ENCODE data around the gene SDS. TPM values are rescaled to one million over a fixed set of nuclear protein-coding genes. Genes with fewer than 3 reads are reported as not detected.

Gene SDS
- total and polyA plus RNA-seq, 7 donors = 0.27 to 23.6 (median 3.9) TPM; not detected in 3

GRCh38 chr12:113418213-113418879 lies 14.7 kb upstream of the SDS start:
- peaks cover 0 to 5% (median 0%) of the 10 kb centered on the region in 3 donors for H3K27me3 ChIP-seq
- H3K4me3 ChIP-seq = no peak overlapping the region
- intact Hi-C loops (cut with DNase I) = no loop called here
- peaks cover 0 to 15% (median 8%) of the 10 kb centered on the region in 4 donors for H3K4me1 ChIP-seq
- H3K36me3 ChIP-seq = no peaks in the 10 kb centered on the region
- peak; percentile 73 for DNase-seq
- WGBS, 2 donors = 25 to 63% methylated on average over 13 of the region's 13 CpGs
- H3K27ac ChIP-seq = no peak overlapping the region
- no peaks in the 10 kb centered on the region for H3K9me3 ChIP-seq
- TF ChIP-seq EP300 (IDR thresholded peaks at IDR 0.05) (peak in 2 of 4 donors; percentile 21 to 64), POLR2AphosphoS5 (IDR thresholded peaks at IDR 0.05) (peak in 1 of 4 donors; percentile 22), POLR2A (IDR thresholded peaks at IDR 0.05) (no peak)

DNA sequence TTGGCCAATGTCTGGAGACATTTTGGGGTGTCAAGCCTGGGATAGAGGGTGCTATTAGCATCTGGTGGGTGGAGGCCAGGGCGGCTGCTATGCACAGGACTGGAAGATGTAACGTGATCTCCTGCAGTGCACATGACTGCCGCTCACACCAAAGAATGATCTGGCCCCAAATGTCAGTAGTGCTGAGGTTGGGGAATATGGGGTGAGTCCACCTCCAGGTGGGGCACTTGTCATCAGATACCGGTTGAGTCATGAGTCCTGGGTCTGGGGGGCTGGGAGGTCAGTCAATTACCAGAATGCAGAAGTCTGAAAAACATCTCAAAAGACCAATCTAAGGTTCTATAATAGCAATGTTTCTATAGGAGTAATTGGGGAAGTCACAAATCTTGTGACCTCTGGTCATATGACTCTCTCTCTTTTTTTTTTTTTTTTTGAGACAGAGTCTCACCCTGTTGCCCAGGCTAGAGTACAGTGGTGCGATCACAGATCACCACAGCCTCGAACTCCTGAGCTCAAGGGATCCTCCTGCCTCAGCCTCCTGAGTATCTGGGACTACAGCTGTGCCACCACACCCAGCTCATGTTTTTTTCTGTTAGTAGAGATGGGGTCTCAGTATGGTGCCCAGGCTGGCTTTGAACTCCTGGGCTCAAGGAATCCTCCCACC lies 12.5 kb upstream of the SDS start:
- TF ChIP-seq CTCF (IDR thresholded peaks at IDR 0.05) (no peak), POLR2AphosphoS5 (IDR thresholded peaks at IDR 0.05) (no peak), EP300 (IDR thresholded peaks at IDR 0.05) (no peak)
- 50 to 61% methylated on average over 6 of the region's 6 CpGs for WGBS, 2 donors
- intact Hi-C loops (cut with DNase I) = no loop called here
- Histone ChIP-seq H3K4me1 (no peaks in the 10 kb centered on the region), H3K4me3 (no peak overlapping the region), H3K27me3 (peaks cover 0 to 8% (median 0%) of the 10 kb centered on the region in 3 donors), H3K36me3 (no peaks in the 10 kb centered on the region), H3K9me3 (no peaks in the 10 kb centered on the region), H3K27ac (peak overlapping the region in 1 of 4 donors; percentile 25)
- DNase-seq = no peak

DNA sequence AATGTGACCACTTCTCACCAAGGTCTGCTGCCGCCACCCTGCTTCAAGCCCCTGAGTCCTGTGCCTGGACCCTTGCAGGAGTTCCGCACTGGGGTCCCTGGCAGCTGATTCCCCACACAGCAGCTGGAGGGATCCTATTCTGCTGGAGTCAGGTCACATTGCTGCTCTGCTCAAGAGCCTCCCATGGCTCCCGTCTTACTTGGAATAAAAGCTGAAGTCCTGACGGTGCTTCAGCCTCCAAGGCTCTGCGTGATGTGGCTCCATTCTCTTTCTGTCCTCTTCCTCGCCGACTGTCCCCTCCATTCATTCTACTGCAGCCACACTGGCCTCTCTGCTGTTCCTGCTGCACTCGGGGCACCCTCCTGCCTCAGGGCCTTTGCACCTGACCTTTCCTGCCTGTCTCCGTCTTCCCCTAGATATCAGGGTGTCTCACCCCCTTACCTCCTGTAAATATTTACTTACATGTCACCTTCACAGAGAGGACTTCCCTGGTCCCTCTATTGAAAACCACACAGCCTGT lies 10.9 kb upstream of the SDS start:
- no peaks in the 10 kb centered on the region for H3K9me3 ChIP-seq
- H3K4me1 ChIP-seq = no peaks in the 10 kb centered on the region
- intact Hi-C loops (cut with DNase I) = no loop called here
- H3K4me3 ChIP-seq = no peak overlapping the region
- no peak for DNase-seq
- H3K36me3 ChIP-seq = no peaks in the 10 kb centered on the region
- H3K27me3 ChIP-seq = peaks cover 0 to 12% (median 0%) of the 10 kb centered on the region in 3 donors
- no peak for TF ChIP-seq EP300 (IDR thresholded peaks at IDR 0.05)
- WGBS, 2 donors = 87% methylated on average over 9 of the region's 9 CpGs
- no peak overlapping the region for H3K27ac ChIP-seq

- H3K9me3 ChIP-seq = no peaks in the 10 kb centered on the region
- TF ChIP-seq POLR2A (IDR thresholded peaks at IDR 0.05) (no peak), POLR2AphosphoS5 (IDR thresholded peaks at IDR 0.05) (no peak), EP300 (IDR thresholded peaks at IDR 0.05) (no peak), CTCF (IDR thresholded peaks at IDR 0.05) (no peak)
- intact Hi-C loops (cut with DNase I) = no loop called here
Measured at GRCh38 chr12:113413488-113413939, 9.8 kb upstream of the SDS start.

GRCh38 chr12:113409462-113410124 lies 5.9 kb upstream of the SDS start:
- intact Hi-C loops (cut with DNase I) = no loop called here
- Histone ChIP-seq H3K4me3 (no peak overlapping the region), H3K27ac (no peak overlapping the region), H3K27me3 (peaks cover 0 to 8% (median 0%) of the 10 kb centered on the region in 3 donors), H3K9me3 (no peaks in the 10 kb centered on the region), H3K4me1 (no peaks in the 10 kb centered on the region), H3K36me3 (no peaks in the 10 kb centered on the region)
- WGBS, 2 donors = 66 to 80% methylated on average over 9 of the region's 9 CpGs
- no peak for TF ChIP-seq POLR2A (IDR thresholded peaks at IDR 0.05)
- TF ChIP-seq EP300 (IDR thresholded peaks at IDR 0.05) = no peak
- TF ChIP-seq POLR2AphosphoS5 (IDR thresholded peaks at IDR 0.05) = no peak
- no peak for TF ChIP-seq CTCF (IDR thresholded peaks at IDR 0.05)
- no peak for DNase-seq

More at GRCh38 chr12:113413488-113413939, 9.8 kb upstream of the SDS start:
- no peaks in the 10 kb centered on the region for H3K4me1 ChIP-seq
- peaks cover 0 to 12% (median 0%) of the 10 kb centered on the region in 3 donors for H3K27me3 ChIP-seq
- no peak overlapping the region for H3K27ac ChIP-seq
- H3K4me3 ChIP-seq = no peak overlapping the region
- no peak for DNase-seq
- WGBS, 2 donors = 60 to 70% methylated on average over 11 of the region's 11 CpGs
- H3K36me3 ChIP-seq = no peaks in the 10 kb centered on the region

Data from sigmoid colon (tissue), 7 donors.